GM19463 (cell line): ENCODE measurements around the gene CEP20.
"Not testable (repeated sequence)": the region's sequence is repeated elsewhere in the genome, so short reads cannot be mapped to it uniquely, and the experiment has no call there.

Experiments used
- ATAC-seq: cut with Tn5 transposase; IDR thresholded peaks from one replicate; pipeline ENCODE4 v1.9.1; 2021; ENCODE audit warnings: mild to moderate bottlenecking, moderate library complexity; ENCODE audit not compliant: unreplicated experiment

The CEP20 gene, protein sequence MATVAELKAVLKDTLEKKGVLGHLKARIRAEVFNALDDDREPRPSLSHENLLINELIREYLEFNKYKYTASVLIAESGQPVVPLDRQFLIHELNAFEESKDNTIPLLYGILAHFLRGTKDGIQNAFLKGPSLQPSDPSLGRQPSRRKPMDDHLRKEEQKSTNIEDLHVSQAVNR

DNA sequence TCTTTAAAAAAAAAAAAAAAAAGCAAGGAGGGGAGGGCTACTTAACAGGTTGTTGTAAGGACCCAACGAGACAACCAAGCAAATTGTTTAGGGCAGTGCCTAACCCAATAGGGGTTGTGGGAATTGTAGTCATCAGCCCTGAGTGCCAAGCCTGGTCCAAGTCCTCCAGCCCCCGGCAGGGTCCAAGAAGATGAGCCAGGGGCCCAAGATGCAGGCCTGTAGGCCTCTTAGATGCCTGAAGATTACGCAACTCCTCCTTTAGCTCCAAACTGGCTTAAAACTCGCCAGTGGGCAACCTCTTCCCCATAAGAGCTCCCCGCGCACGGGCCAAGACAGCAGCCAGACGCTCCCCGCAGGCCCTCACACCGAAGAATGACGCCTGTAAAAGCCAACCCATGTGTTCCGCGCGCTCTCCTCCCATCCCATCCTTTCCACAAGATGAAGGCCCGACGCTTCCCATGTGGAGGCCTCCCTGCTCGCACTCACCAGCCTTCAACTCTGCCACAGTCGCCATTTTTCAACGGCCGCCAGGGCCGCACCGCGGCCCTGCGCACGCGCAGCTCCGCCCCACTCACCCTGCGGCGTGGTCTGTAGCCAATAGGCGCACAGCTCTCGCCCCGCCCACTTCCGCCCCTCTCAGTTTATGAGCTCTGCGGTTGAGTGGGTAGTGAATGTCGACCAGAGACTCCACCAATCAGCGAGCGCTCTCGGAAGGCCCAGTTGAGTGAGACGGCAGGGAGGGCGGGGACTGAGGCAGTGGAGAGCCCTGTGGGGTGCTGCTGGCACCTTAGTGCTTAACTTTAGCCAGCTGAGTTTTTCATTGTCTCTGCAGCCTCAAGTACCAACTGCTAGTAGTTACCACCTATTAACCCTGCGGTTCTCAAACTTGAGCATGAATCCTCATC lies at the start of gene CEP20:
Gene CEP20 (minus strand): TSS at position 532 of the 905 bp plus-strand sequence. CDS start 18 bp downstream, at position 514.
- peak; percentile 98 for ATAC-seq

DNA sequence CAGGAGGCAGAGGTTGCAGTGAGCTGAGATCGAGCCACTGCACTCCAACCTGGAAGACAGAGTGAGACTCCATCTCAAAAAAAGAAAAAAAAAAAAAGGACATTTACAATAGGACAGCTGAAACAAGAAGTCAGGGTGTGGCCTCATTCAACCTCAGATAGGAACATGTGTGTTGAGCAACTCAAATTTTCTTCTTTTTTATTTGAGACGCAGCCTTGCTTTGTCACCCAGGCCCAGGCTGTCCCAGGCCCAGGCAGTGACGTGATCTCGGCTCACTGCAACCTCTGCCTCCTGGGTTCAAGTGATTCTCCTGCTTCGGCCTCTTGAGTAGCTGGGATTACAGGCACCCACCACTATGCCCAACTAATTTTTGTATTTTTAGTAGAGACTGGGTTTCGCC lies 48.4 kb upstream of the CEP20 start:
- not testable (repeated sequence) for ATAC-seq

DNA sequence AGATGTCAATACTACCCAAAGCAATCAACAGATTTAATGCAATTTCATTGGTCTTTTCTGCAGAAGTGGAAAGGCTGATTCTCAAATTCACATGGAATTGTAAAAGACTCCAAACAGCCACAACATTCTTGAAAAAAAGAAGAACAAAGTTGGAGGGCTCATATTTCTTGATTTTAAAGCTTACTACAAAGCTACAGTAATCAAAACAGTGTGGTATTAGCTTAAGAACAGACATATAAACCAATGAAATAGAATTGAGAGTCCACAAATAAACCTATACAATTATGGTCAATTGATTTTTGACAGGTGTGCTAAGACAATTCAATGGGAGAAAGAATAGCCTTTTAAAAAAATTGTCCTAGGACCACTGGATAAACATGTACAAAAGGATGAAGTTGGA lies 46.6 kb upstream of the CEP20 start:
- no peak for ATAC-seq

DNA sequence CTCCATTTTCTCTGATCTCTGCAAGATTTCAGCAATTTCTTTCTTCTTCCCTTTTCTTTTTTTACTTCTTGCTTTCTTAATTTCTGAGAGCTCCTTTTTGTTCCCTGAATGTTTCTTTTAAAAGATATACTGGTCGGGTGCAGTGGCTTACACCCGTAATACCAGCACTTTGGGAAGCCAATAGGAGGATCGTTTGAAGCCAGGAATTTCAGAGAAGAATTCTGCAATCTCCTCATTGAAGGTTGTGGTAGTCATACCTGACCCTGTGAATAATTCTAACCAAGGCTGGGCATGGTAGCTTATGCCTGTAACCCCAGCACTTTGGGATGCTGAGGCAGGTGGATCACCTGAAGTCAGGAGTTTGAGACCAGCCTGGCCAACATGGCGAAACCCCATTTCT lies 45.4 kb upstream of the CEP20 start:
- no peak for ATAC-seq

DNA sequence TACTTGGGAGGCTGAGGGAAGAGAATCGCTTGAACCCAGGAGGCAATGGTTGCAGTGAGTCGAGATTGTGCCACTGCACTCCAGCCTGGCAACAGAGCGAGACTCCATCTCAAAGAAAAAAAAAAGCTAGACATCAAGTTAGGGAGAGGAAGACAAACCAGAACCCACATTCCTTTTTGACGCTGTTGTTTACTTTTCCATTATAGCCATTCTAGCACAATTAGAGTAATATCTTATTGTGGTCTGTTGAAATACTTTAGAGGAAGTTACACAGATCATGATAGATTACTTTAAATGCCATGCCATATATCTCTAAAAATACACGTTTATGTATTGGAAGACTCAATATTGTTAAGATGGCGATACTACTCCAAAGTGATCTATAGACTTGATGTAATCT lies 44.5 kb upstream of the CEP20 start:
- no peak for ATAC-seq

DNA sequence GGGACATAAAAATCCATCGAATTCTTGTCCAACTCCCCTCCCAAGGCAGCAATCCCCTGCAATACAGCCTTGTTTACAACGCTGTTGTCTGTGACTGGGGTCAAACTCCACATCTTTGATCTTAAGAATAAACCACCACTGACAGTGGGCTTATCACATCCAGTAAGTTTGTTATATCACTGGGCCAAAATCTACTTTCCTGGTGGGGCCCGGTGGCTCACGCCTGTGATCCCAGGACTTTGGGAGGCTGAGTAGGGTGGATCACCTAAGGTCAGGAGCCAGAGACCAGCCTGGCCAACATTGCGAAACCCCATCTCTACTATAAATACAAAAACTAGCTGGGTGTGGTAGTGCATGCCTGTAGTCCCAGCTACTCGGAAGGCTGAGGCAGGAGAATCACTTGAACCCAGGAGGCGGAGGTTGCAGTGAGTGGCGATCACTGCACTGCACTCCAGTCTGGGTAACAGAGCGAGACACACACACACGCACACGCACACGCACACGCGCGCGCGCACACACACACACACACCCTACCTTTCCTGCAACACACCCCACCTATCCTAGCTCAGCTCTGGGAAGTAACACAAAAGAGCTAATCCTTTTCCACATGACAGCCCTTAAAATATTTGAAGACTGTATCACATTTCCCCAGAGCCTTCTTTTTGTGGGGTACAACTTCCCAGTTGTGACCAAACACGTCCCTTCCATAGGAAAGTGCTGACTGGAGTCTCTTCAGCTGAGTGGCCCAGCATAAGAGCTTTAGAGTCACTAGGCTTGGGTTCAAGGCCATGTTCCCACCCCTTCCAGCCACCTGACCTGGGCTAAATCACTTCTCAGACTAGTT lies 40.1 kb upstream of the CEP20 start:
- no peak for ATAC-seq

DNA sequence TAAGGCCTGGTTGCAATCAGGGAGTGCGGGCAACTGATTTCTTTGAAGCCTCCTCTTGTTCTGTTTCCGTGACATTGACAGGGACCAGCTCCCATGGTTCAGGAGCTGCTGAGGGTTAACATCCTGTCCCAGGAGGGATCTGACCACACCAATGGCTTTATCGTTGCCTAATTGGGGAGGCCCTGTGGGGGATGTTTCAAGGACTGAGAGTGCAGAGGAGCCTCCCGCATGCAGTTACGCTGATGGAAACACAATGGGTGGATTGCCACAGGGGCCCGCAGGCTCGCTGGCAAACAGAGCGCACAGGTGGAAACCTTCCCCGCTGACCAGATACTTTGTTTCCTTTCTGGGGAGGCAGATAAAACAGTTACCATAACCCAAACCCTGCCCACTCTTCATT lies 37.2 kb upstream of the CEP20 start:
- ATAC-seq, result no peak

DNA sequence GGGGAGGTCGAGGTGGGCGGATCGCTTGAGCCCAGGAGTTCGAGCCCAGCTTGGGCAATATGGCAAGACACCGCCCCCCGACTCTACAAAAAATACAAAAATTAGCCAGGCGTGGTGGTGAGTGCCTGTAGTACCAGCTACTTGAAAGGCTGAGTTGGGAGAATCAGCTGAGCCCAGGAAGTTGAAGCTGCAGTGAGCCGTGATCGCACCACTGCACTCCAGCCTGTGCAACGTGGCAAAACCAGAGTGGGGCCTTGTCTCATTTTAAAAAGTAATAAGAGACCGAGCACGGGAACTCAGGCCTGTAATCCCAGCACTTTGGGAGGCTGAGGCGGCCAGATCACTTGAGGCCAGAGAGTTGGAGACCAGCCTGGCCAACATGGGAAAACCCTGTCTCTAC lies 36.6 kb upstream of the CEP20 start:
- no peak for ATAC-seq

DNA sequence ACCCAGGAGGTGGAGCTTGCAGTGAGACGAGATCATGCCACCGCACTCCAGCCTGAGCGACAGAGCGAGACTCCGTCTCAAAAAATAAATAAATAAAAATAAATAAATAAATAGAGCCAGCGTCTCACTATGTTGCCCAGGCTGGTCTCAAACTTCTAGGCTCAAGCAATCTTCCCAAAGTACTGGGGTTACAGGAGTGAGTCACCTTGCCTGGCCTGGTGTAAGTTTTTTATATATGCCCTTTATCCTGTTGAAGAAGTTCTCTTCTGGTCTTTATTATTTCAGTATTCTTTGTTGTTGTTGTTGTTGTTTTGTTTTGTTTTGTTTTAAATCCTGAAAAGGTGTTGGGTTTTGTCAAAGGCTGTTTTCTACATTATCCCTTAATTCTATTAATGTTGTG lies 30.9 kb upstream of the CEP20 start:
- no peak for ATAC-seq

DNA sequence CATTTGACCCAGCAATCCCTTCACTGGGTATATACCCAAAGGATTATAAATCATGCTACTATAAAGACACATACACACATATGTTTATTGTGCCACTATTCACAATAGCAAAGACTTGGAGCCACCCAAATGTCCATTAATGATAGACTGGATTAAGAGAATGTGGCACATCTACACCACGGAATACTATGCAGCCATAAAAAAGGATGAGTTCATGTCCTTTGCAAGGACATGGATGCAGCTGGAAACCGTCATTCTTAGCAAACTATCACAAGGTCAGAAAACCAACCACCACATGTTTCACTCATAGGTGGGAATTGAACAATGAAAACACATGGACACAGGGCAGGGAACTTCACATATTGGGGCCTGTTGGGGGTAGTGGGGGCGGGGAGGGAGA lies 29.9 kb upstream of the CEP20 start:
- not testable (repeated sequence) for ATAC-seq

DNA sequence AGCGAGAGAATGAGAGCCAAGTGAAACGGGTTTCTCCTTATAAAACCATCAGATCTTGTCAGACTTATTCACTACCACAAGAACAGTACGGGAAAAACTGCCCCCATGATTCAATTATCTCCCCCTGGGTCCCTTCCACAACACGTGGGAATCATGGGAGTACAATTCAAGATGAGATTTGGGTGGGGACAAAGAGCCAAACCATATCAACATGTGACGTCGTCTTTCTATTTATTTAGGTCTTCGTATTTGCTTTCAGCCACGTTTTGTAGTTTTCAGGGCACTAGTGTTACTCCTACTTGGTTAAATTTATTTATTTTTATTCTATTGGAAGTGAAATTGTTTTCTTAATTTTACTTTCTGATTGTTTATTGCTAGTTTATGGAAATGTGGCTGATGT lies 27.9 kb upstream of the CEP20 start:
- ATAC-seq, result no peak

DNA sequence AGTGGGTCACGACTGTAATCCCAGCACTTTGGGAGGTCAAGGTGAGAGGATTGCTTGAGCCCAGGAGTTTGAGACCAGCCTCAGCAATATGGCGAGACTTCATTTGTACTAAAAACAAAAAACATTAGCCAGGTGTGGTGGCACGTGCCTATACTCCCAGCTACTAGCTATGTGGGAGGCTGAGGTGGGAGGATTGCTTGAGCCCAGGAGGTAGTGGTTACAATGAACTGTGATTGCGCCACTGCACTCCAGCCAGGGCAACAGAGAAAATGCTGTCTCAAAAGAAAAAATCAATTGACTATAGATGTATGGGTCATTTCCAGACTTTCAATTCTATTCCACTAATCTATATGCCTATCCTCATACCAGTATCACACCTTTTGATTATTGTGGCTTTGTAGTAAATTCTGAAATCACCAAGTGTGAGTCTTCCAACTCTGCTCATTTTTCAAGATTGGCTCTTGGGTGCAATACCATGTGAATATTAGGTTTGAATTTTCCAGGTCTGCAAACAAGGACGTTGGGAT lies 27.2 kb upstream of the CEP20 start:
- ATAC-seq, result no peak

DNA sequence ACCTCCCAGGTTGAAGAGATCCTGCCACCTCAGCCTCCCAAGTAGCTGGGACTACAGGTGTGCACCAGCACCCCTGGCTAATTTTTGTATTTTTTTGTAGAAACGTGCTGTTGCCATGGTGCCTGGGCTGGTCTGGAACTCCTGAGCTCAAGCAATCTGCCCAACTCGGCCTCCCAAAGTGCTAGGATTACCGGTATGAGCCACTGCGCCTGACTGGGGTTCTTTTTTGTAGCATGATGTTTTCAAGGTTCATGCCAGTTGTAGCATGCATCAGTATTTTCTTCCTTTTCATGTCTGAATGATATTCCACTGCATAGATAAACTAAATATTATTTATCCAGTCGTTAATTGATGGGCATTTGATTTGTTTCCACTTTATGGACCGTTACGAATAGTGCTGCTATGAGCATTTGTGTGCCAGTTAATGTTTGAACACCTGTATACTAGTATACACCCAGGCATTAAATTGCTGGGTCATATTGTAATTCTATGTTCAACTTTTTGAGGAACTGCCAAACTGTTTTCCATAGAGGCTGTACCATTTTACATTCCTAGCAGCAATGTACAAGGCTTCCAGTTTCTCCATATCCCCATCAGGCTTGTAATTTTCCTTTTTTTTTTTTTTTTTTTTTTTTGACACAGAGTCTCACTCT lies 24.8 kb upstream of the CEP20 start:
- ATAC-seq, result no peak

DNA sequence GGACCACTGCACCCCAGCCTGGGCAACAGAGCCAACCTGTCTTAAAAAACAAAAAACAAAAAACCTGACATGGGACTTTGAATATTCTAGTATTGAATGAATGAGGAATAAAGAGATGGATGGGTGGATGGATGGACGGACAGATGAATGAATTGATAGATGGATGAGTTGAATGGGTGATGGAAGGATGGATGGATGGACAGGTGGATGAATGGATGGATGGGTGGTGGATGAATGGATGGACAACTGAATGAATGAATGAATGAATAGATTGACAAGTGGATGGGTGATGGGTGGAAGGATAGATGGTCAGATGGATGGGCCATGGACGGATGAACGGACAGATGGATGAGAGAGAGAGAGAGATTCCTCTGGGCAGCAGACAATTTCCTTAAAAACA lies 22.8 kb upstream of the CEP20 start:
- ATAC-seq, result no peak

DNA sequence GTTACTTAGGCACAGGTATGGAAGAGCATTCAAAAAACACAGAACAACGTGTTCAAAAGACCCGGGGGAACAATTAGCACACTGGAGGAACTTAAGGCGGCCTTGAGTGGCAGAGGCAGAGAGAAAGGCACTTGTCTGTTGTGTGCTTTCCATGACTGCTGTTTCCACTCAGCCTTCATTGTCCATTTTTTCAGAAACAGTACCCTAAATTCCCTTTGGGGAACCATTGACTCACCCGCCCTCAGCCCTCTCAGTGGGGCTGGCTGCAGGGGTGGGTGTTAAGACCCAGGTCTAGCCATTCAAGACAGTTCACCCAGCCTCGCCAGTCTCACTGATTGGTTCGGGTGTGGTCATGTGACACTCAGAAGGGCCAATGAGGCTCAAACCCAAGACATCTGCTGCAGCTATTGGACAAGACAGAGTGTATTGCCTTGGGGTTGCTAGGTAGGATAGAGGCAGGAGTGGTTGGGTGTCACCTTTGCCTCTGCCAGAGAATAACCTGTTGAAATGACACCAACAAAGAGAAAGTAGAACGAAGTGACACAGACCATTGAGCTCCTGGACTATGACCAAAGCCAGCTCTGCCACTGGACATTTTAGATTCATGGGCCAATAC lies 19.6 kb upstream of the CEP20 start:
- peak; percentile 98 for ATAC-seq

DNA sequence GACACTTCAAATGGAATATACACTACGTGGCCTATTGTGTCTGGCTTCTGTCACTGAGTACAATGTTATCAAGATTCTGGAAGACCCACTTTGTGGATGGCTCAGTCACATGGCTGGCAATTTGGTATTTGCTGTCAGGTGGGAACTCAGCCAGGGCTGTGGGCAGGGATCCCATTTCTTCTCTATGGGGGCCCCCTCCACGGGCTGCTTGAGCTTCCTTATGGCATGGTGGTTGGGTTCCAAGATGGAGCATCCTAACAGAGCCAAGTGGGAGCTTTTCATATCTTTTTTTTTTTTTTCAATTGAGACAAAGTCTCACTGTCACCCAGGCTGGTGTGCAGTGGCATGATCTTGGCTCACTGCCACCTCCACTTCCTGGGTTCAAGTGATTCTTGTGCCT lies 18.0 kb upstream of the CEP20 start:
- no peak for ATAC-seq

DNA sequence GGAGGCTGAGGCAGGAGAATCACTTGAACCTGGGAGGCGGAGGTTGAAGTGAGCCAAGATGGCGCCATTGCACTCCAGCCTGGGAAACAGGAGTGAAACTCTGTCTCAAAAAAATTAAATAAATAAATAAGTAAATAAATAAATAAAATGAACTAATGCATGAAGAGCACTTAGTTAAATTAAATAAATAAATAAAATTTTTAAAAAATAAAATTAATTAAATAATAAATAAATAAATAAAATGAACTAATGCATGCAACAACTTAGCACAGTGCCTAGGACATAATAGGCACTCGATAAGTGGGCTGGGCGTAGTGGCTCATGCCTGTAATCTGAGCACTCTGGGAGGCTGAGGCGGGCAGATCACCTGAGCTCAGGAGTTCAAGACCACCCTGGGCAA lies 15.6 kb upstream of the CEP20 start:
- no peak for ATAC-seq

DNA sequence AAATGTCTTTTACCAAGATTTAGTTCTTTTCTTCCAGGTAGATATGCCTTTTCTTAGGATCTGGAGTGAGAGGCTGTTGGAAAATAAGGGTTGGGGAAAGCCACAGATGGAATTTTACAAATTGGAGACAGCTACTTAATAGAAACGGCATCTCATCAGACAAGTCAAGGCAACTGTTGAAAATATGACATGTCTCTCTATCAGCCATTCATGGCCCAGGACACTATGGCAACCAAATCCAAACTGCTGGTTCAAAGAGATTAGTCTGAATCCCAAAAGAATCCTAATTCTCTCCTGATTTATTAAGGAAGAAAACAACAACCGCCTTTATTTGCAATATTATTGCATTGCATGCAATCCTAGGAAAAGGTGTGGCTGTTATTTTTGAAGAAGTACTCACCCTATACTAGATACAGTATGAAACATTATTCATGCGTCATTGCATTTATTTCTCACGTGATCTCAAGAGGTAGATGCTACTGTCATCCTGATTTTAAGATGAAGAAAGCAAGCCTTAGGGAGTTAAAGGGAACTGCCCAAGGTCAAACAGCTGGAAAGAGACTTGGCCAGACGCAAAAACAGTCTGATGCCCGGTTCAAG lies 12.6 kb upstream of the CEP20 start:
- ATAC-seq, result no peak

DNA sequence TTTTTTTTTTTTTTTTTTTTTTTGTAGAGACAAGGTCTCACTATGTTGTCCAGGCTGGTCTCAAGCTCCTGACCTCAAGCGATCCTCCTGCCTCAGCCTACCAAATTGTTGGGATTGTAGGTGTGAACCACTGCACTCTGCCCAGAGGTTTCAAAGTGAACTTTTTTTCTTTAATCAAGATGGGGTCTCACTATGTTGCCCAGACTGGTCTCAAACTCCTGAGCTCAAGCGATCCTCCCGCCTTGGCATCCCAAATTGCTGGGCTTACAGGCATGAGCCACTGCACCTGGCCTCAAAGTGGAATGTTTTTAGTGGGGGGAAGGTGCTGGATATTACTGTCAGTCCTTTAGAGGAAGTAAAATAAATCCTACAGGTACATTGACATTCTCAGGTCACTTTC lies 12.0 kb upstream of the CEP20 start:
- no peak for ATAC-seq

DNA sequence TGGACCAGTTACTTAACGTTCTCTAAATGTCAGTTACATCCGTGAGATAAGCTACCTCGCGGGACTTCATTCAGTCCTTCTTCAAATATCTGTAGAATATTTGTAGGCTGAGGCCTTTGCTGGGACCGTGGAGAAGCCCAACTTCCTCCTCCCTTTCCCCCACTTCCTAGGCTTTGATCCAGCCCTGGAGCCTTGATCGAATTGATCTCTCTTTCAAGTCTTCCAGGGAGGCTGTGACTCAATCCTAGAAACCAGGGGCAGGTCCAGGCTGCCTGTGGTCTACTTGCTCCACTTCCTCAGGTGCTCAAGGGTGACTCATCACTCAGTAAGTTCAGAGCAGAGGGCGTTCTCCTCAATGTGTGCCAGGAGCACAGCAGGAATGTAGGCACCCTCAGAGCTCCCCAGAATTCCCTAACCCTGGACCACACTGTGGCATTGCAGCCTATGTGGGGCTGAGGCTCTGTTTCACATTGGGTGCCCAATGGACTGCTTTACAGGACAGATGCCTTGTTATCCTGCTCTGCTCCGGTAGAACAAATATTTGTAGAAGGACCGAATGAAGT lies 11.2 kb upstream of the CEP20 start:
- ATAC-seq, result peak; percentile 65
